ENCODE results near the gene TBCD.

Gene TBCD

DNA sequence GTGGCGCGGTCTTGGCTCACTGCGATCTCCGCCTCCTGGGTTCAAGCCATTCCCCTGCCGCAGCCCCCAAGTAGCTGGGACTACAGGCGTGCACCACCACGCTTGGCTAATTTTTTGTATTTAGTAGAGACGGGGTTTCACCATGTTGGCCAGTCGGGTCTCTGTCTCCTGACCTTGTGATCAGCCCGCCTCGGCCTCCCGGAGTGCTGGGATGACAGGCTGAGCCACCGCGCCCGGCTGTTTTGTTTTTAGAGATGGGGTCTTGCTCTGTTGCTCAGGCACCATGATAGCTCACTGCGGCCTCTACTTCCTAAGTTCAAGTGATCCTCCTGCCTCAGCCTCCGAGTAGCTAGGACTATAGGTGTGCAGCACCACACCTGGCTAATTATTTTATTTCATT is 60.7 kb downstream of the TBCD start:
- no peak for DNase-seq

DNA sequence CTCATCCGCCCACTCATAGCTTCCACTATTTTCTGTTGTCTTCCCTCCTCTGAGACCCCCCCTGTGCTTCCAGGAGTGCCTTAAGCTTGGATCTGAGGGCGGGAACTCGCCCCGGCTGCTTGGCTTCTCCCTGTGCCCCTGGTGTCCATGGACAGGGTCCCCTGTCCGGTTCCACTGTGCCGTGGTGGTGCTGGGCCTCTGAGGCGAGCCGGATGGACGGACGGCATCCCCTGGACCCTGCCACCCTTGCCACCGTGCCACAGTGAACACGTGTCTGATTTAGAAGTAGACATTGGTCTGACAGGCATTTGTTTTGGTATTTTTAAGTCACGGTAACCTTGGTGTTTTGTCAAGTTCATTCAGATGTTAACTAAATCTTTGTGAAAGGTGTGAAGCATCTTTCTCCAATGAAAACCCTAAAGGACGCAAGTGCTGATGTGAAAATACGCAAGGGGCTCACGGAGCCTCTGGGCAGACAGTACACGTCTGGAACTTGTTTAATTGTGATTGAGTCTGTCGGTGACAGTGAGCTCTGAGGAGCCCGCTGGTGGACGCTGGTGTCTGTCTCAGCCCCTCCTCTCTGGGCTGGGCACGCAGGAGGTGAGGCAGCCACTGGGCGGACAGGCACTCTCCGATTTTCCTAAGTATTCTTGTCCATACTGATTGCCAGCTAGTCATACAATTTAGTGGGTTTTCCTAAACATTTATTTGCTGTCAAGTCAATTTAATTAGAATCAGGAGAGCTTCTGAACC is 61.6 kb downstream of the TBCD start:
- no peak for DNase-seq

DNA sequence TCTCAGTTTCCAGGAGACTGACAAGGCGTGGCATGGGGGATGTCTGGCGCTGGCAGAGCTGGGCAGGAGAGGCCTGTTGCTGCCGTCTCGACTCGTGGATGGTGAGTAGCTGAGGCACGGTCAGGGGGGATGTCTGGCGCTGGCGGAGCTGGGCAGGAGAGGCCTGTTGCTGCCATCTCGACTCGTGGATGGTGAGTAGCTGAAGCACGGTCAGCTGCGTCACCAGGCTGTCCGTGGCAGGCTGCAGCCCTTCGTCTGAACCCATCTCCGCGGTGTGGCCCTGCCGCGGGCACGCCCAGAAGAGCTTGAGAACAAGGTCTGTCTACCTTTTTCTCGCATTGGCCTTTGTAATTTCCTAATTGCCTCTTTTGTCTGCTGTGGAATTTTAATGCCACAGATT is 63.0 kb downstream of the TBCD start:
- no peak for DNase-seq

DNA sequence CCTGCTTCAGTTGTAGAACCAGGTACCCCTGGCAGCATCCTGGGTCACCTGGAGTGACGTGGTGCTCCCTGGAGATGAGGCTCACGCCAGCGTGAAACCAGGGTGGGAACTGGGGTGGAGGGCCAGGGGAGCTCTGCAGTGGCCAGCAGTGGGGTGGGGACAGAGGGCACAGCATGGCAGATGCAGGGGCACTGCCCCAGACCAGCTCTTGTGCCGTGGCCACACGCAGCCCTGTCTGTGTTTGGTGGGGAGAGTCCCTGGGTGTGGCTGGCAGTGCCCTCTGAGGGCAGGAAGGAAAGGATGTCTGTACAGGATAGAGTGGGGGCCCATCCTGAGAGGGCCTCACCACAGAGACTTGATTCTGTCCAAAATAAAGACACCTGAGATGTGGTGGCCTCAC is 63.5 kb downstream of the TBCD start:
- DNase-seq: no peak

DNA sequence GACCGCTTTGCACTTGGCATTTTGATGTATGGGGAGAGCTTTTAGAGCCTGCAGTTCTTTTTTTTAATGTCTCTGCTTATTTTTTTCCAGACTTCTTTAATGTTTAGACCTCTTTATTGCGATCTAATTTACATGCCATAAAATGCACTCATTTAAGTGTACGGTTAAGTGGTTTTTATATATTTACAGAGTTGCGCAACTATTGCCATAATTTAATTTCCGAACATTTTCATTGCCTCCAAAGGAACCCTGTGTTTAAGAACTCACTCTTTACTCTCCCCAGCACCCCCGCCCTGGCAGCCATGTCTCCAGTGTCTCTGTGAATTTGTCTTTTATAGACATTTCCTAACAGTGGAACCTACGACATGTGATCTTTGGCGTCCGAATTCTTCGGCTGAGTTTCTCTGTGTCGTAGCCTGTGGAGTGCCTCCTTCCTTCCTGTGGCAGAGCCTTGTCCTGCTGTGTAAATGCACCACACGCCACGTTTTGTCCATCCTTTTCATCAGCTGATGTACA is 64.0 kb downstream of the TBCD start:
- DNase-seq: no peak

DNA sequence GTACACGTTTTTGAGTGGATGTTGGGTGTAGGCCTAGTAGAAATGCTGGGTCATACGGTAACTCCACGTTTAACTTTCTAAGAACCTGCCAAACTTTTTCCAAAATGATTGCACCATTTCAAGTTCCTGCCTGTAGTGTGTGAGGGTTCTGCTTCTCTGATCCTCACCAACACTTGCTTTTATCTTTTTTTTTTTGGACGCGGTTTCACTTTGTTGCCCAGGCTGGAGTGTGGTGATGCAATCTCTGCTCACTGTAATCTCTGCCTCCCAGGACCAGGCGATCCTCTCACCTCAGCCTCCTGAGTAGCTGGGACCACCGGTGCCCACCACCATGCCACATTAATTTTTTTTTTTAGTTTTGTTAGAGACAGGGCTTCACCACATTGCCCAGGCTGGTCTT is 64.5 kb downstream of the TBCD start:
- no peak for DNase-seq

DNA sequence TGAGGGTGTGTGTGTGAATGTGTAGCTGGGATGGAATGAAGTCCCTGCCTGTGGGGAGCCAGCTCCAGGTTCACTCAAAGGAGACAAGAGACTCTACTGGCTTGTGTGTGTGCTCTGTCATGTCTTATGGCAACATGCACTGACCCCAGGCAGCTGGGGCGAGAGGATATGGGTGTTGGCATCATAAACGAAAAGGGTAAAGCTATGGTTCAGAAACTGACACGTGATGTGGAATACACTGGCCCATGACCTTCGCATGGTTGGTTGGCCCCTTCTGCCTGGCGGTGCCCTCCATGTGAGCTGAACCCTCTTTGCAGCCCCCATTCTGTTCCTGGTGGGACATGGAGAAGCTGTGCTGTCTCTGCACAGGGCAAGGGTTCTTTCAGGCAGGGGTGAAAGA is 66.1 kb downstream of the TBCD start:
- DNase-seq: no peak

DNA sequence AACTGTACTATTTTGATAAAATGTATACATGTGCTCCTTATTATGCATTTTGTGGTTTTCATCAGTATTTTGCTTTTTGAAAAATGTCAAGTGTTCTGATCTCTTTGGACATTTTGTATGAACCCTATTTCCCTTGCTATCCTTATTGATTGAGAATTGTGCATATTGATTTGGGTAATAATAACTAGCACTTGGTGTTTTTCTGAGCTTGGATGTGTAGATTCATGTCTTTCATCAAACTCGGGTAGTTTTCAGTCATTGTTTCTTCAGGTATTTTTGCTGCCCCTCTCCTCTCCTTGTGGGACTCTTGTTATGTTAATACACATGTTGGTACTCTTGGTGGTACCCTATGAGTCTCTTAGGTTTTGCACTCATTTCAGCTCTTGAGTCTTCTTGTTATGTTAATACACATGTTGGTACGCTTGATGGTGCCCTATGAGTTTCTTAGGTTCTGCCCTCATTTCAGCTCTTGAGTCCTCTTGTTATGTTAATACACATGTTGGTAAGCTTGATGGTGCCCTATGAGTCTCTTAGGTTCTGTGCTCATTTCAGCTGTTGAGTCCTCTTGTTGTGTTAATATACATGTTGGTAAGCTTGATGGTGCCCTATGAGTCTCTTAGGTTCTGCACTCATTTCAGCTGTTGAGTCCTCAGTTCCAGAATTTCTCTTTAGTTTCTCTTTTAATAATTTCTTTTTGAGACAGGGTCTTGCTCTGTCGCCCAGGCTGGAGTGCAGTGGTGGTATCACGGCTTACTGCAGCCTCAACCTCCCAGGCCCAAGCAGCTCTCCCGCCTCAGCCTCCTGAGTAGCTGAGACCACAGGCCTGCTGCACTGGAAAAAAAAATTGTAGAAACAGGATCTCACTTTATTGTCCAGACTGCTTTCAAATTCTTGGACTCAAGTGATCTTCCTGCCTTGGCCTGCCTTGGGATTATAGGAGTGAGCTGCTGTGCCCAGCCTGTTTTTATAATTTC is 68.7 kb downstream of the TBCD start:
- DNase-seq: no peak

DNA sequence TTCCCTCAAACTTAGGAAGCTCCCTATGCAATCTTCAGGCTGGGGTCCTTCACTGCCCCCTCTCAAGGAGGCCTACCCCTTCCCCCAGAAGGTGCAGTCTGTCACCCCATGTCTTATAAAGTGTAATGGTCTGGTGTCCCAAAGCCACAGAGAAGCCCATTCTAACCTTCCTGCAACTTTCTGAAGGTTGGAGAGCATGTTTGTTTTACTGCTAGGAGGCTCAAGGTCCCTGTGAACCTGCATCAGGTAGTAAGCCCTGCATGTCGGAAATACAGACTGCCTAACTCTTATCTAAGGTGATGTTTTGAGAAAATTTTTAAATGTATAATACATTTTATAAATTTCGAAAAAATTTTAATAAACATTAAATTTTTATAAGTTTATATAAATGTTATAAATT is 69.7 kb downstream of the TBCD start:
- DNase-seq: no peak

DNA sequence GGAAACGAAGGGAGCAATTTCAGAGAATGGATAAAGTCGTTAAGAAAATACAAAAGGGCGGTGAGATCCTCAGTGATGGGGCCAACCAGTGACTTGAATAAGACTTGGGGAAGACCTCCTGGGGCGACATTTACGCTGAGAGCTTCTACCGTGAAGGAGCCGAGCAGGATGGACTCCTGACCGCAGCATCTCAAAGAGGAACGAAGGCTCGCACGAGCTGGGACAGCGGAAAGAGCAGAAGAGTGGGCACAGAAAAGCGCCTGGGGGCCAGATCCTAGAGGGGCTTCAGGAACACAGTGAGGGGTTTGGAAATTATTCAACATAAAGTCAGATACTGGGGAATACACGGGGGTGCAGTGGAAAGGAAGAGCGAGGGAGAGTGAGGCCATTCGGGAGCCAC is 70.4 kb downstream of the TBCD start:
- DNase-seq: no peak

DNA sequence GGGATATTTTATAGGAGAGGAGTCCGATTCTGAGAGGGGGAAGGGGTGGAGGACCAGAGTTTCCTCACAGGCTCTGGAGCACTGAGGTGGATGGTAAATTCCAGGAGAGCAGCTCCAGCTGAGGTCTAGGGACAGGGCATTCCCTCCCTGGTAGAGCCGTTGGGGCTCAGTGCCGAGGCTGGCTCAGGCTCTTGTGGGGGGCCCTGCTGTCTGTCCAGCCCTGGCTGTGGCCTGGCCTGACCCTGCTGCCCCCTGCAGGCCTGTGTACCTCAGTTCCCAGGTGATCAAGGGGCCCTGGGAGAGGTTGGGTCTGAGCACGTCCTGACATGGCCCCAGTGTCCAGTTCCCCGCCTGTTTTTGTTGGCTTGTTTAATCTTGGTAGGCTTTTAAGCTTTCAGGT is 71.1 kb downstream of the TBCD start:
- DNase-seq: no peak

DNA sequence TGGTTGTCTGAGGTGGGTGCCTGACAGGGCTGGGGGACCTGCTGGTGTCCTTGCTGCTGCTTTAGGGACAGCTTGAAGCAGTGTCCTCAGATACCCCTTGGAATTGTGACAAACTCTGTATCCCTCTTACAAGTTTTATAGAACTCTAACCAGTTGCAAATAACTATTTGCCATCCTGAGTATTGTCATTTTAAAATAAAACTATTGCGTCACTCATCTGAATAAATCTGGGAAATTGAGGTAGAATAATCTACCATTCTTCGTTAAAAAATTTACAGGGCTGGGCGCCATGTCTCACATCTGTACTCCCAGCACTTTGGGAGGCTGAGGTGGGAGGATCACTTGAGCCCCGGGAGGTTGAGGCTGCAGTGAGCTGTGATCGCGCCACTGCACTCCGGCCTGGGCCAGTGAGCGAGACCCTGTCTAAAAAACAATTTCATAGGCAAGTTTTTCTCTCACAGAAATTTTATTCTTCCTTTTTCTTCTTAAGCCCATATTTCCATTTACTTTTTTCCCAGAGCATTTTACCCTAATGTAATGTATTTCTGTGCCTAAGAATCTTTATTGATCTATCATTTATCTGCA is 73.8 kb downstream of the TBCD start:
- no peak for DNase-seq

DNA sequence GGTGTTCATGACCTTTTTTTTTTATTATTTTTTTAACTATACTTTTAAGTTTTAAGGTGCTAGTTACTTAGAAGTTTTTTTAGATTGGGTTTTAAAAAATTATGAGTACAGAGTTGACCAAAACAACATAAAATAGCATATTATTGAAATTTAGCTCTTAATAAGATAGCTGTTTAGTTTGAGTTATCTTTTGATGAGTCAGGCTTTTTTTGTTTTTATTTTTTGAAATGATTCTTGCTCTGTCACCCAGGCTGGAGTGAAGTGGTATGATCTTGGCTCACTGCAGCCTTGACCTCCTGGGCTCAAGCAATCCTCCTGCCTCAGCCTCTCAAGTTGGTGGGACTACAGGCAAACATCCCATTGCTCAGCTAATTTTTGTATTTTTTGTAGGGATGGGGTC is 74.3 kb downstream of the TBCD start:
- DNase-seq: no peak

DNA sequence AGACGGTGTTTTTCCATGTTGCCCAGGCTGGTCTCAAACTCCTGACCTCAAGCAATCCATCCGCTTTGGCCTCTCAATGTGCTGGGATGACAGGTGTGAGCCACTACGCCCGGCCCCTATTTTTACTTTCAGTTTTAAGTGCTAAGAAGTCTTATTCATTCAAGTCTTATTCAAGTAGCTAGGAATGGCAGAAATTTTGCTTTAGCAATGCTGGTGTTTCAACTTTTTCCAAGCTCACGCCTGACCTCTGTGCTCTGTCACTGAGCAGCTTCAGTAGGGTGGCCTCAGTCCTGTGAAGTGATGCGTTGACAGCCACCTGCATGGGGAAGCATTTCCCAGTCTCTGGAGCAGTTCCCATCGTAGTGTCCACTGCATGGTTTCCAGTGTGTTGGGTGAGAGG is 75.1 kb downstream of the TBCD start:
- no peak for DNase-seq

DNA sequence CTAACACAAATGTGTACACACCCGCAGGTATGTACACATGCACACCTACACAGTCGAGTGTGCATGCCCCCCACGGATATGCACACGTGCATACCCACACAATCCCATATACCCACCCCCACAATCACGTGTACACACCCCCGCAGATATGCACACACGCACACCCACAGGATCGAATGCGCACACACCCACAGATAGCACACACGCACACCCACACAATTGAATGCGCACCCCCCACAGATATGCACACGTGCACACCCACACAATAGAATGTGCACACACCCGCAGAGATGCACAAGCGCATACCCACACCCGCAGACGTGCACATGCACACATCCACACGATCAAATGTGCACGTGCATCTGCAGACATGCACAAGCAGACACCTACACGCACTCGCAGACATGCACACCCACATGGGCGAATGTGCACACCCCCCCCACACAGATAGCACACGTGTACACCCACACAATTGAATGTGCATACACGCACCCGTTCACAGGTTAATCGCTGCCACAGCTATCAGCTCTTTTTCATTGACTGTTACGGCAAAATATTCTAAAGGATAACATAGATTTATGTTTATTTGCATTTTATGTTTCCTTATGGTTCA is 77.1 kb downstream of the TBCD start:
- no peak for DNase-seq

DNA sequence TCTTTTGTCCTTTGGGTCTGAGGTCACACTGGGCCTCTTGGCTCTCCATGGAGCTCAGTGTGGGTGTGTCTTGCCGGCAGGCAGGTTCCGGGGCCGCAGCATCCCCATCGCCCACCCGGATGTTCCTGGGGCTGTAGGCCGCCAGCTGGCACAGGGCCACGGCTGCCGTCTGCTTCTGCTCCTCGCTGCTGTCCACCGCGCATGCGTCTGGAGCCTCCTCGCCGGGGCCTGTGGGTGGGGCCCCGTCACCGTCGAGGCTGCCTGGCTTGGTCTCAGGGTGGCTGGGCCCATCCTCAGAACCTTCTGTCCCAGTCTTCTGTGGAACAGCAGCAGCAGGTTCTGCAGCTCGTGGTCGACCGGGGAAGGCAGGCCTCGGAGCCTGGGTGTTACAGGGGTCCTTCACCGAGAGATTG is 78.4 kb downstream of the TBCD start:
- no peak for DNase-seq

DNA sequence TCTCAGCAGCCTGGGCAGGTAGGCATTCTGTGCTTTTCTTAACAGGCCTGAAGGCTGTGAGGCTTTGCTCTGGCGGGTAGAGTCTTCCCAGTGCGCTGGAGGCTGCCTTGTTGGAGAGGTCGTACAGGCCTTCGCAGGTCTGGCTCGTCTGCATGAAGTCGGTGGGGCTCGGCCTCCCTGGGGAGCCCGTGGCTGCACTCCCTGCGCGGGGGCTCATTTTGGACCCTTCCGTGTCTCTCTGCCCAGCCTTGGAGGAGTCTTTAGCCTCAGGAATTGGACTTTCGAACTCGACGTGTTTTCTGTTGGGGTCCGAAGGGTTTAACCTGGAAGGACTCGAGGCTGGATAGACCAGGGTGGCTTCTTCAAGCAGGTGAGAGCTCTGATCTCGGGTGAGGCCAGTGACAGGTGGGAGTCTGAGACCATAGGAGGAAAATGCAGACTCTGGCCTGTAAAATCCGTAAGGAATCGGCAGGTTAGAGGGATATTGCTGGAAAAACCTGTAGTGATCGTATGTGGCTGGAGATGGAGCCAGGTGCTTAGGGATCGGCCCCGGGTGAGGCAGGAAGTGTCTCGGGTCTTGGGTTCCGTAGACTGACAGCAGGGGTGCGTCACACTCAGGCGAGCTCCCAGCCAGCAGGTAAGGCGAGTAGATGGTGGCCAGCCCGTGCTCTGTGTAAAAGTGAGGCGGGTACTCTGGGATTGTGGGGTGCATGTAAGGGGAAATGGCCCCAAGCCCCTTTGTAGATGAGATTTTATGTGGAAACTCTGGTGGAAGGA is 79.4 kb downstream of the TBCD start:
- DNase-seq: no peak

DNA sequence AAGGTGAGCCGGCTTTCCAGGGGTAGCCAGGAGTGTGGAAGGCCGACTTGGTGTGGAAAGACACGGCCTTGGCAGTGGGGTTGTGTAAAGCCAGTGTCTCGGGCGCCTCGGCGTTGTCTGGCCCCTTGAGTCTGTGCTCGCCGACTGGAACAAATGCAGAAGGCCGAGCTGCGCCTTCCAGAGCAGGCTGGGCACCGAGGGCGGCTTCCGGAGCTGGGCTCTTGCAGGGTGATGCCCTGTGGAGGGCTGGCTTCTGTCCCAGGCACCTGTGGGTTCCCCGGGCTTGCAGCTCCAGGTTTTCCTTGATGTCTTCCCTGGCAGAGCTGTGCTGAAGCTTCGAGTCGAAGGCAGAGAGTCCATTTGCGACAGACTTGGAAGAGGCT is 79.9 kb downstream of the TBCD start:
- DNase-seq: no peak

DNA sequence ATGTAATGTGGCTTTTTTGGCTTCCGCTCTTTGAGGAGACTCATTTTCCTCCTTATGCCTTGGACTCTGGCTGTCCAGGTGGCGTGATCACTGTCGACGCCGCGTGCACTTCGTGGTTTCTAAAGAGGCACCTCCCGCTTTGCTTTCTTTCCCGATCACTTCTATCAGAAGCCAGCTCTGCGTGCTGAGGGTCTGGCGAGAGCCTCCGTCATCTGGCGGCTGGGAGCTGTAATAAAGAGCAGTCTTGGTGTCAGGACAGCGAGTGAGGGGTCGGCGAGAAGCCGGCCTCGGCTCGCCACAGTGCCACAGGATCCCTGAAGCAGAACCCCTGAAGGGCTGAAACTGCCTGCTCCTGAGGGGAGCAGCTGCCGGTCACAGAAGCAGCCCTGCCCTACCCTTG is 80.5 kb downstream of the TBCD start:
- no peak for DNase-seq

DNA sequence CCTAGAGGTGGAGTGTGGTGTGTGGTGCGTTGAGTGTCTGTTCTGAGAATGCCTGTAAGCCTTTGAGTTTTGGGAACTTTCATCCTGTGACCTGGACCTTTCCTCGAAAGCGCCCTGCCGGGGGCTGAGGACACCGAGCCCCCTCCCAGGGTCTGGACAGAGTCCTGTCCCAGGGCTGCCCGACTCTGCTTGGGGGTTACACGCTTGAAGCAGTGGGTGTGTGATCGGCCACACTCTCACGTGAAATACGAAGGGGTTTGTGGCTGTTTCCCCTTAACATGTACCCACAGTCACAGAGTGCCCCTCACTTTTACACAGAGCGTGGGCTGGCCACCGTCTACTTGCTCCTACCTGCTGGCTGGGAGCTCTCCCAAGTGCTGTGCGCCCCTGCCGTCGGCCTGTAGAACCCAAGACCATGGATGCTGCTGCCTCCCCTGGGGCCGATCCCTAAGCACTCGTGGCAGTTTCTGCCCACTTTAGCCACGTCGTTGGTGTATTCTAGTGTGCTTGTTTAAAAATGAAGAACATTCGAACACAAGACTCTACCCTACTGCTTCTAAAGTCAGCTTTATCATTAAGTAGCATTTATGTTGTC is 81.1 kb downstream of the TBCD start:
- no peak for DNase-seq

DNA sequence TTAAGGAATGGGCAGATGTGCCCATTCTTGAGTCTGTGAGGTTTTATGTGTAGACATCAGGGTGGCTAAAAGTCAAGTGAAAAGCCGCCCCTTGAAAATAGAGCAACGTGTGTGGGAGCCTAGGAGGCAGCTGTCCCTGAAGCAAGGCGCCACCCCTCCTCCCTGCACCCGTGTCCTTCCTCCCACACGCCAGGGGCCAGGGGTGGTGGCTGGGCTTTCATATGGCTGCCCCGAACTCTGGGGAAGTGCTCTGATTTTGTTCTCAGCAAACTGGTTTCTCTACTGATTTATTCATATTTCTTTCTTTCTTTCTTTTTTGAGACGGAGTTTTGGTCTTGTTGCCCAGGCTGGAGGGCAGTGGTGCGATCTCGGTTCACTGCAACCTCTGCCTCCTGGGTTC is 83.3 kb downstream of the TBCD start:
- no peak for DNase-seq
